CD4-positive, CD25-positive, alpha-beta regulatory T cell (primary cell): ENCODE data around the gene NOS1AP. TPM values are rescaled to one million over a fixed set of nuclear protein-coding genes. Genes with fewer than 3 reads are reported as not detected.

Experiments used
- ATAC-seq, 2 donors: fragments of 150-1000 bp; cut with Tn5 transposase; one replicate each; pipeline ENCODE4 v1.10.0; 2021; ENCODE audit warnings: low read depth in 2 of 2, moderate number of reproducible peaks in 2 of 2, moderate library complexity in 1 of 2
- DNase-seq, 3 donors: peaks; one replicate each; pipeline versions ENCODE4 v3.0.0 to v3.0.0-alpha.2; 2012 to 2022; ENCODE audit warnings: mixed read lengths in 1 of 3
- H3K27ac ChIP-seq: one replicate; pipeline ENCODE4 v1.7.0; 2013; ENCODE audit warnings: mild to moderate bottlenecking, low read length; ENCODE audit not compliant: insufficient read depth, poor library complexity, severe bottlenecking
- H3K27me3 ChIP-seq: one replicate; pipeline ENCODE4 v1.7.0; 2013; ENCODE audit warnings: low read length; ENCODE audit not compliant: control insufficient read depth, insufficient read depth
- H3K36me3 ChIP-seq: one replicate; pipeline ENCODE4 v1.7.0; 2013; ENCODE audit warnings: mild to moderate bottlenecking, low read length, moderate library complexity; ENCODE audit not compliant: control insufficient read depth, insufficient read depth
- H3K4me1 ChIP-seq: 2 replicates; pipeline ENCODE4 v1.7.0; 2013; ENCODE audit warnings: mild to moderate bottlenecking, low read length; ENCODE audit not compliant: insufficient read depth, control insufficient read depth, poor library complexity, severe bottlenecking
- H3K4me3 ChIP-seq: one replicate; pipeline ENCODE4 v1.7.0; 2013; ENCODE audit warnings: low read depth, mild to moderate bottlenecking, low read length, moderate library complexity
- H3K9me3 ChIP-seq, 2 experiments: 1 replicate in 1 of 2; 2 replicates in 1 of 2; pipeline ENCODE4 v1.7.0; 2013; ENCODE audit warnings: low read length in 2 of 2, mild to moderate bottlenecking in 1 of 2, moderate library complexity in 1 of 2; ENCODE audit not compliant: control insufficient read depth in 2 of 2
- H3K27ac Mint-ChIP-seq, 3 donors: one replicate each; pipeline ENCODE4 v1.8.0; 2020 to 2022; ENCODE audit warnings: mild to moderate bottlenecking in 3 of 3, mixed read lengths in 3 of 3, moderate library complexity in 2 of 3
- H3K27me3 Mint-ChIP-seq: one replicate; pipeline ENCODE4 v1.8.0; 2022; ENCODE audit warnings: mild to moderate bottlenecking, mixed read lengths
- H3K36me3 Mint-ChIP-seq: one replicate; pipeline ENCODE4 v1.8.0; 2020; ENCODE audit warnings: mixed read lengths
- H3K4me1 Mint-ChIP-seq, 4 donors: one replicate each; pipeline ENCODE4 v1.8.0; 2020 to 2022; ENCODE audit warnings: mixed read lengths in 4 of 4, mild to moderate bottlenecking in 1 of 4
- H3K4me3 Mint-ChIP-seq, 4 donors: one replicate each; pipeline ENCODE4 v1.8.0; 2020 to 2022; ENCODE audit warnings: mild to moderate bottlenecking in 4 of 4, mixed read lengths in 4 of 4, moderate library complexity in 3 of 4
- H3K9me3 Mint-ChIP-seq, 7 donors: one replicate each; pipeline ENCODE4 v1.8.0; 2020 to 2022; ENCODE audit warnings: mixed read lengths in 7 of 7, mild to moderate bottlenecking in 3 of 7, moderate library complexity in 2 of 7
- polyA plus RNA-seq, 4 donors: library from polyadenylated mRNA; unstranded; fragments of 300-500 nt; fragmentation: Illumina TruSeq; gene quantifications; one replicate each; pipeline ENCODE4 v1.2.3, GENCODE V29; 2021
- total RNA-seq: library from RNA; stranded (reverse); gene quantifications from one replicate; pipeline ENCODE4 v1.2.3, GENCODE V29; 2022

NOS1AP gene
- total and polyA plus RNA-seq, 5 donors from 2014 or later, result not detected

GRCh38 chr1:162192763-162193162 lies 123.3 kb downstream of the NOS1AP start:
- Mint-ChIP-seq H3K36me3 (no peaks in the 10 kb centered on the region), H3K4me1 (no peaks in the 10 kb centered on the region), H3K9me3 (peaks cover 0 to 2% (median 0%) of the 10 kb centered on the region in 7 donors), H3K27ac (no peak overlapping the region), H3K4me3 (no peak overlapping the region), H3K27me3 (no peaks in the 10 kb centered on the region)
- DNase-seq (no peak), ATAC-seq (no peak)
- H3K27me3 ChIP-seq, result peaks cover 2% of the 10 kb centered on the region
- H3K4me3 ChIP-seq, result no peak overlapping the region
- H3K9me3 ChIP-seq, result no peaks in the 10 kb centered on the region
- no peak overlapping the region for H3K27ac ChIP-seq
- no peaks in the 10 kb centered on the region for H3K36me3 ChIP-seq
- H3K4me1 ChIP-seq, result no peaks in the 10 kb centered on the region

- Histone ChIP-seq H3K9me3 (no peaks in the 10 kb centered on the region), H3K36me3 (no peaks in the 10 kb centered on the region), H3K4me1 (no peaks in the 10 kb centered on the region), H3K27me3 (peaks cover 2% of the 10 kb centered on the region), H3K4me3 (no peak overlapping the region), H3K27ac (no peak overlapping the region)
- Mint-ChIP-seq H3K27ac (no peak overlapping the region), H3K27me3 (peaks cover 2% of the 10 kb centered on the region), H3K4me3 (no peak overlapping the region), H3K9me3 (peaks cover 0 to 2% (median 0%) of the 10 kb centered on the region in 7 donors), H3K4me1 (no peaks in the 10 kb centered on the region), H3K36me3 (no peaks in the 10 kb centered on the region)
- ATAC-seq (no peak), DNase-seq (no peak)
Observed at GRCh38 chr1:162193221-162193620, 123.7 kb downstream of the NOS1AP start.

GRCh38 chr1:162193815-162194214 lies 124.3 kb downstream of the NOS1AP start:
- Mint-ChIP-seq H3K36me3 (no peaks in the 10 kb centered on the region), H3K27ac (no peak overlapping the region), H3K4me3 (no peak overlapping the region), H3K9me3 (peaks cover 0 to 2% (median 0%) of the 10 kb centered on the region in 7 donors), H3K4me1 (no peaks in the 10 kb centered on the region), H3K27me3 (peaks cover 5% of the 10 kb centered on the region)
- H3K27me3 ChIP-seq, result peaks cover 2% of the 10 kb centered on the region
- H3K4me1 ChIP-seq, result no peaks in the 10 kb centered on the region
- no peak overlapping the region for H3K27ac ChIP-seq
- H3K9me3 ChIP-seq, result no peaks in the 10 kb centered on the region
- H3K4me3 ChIP-seq, result no peak overlapping the region
- DNase-seq (no peak), ATAC-seq (no peak)
- H3K36me3 ChIP-seq, result no peaks in the 10 kb centered on the region

- Mint-ChIP-seq H3K4me1 (no peaks in the 10 kb centered on the region), H3K27me3 (peaks cover 5% of the 10 kb centered on the region), H3K36me3 (no peaks in the 10 kb centered on the region), H3K27ac (no peak overlapping the region), H3K9me3 (peaks cover 0 to 2% (median 0%) of the 10 kb centered on the region in 7 donors), H3K4me3 (no peak overlapping the region)
- no peak overlapping the region for H3K4me3 ChIP-seq
- no peaks in the 10 kb centered on the region for H3K4me1 ChIP-seq
- no peaks in the 10 kb centered on the region for H3K36me3 ChIP-seq
- DNase-seq (no peak), ATAC-seq (no peak)
- H3K27ac ChIP-seq, result no peak overlapping the region
- H3K27me3 ChIP-seq, result peaks cover 2% of the 10 kb centered on the region
- H3K9me3 ChIP-seq, result no peaks in the 10 kb centered on the region
Observed at GRCh38 chr1:162195567-162195966, 126.1 kb downstream of the NOS1AP start.

GRCh38 chr1:162196387-162196786 lies 126.9 kb downstream of the NOS1AP start:
- H3K27ac ChIP-seq, result no peak overlapping the region
- no peaks in the 10 kb centered on the region for H3K36me3 Mint-ChIP-seq
- DNase-seq (no peak), ATAC-seq (no peak)
- H3K4me1 Mint-ChIP-seq, result no peaks in the 10 kb centered on the region
- H3K9me3 ChIP-seq, result no peaks in the 10 kb centered on the region
- no peak overlapping the region for H3K4me3 ChIP-seq
- H3K9me3 Mint-ChIP-seq, result peaks cover 0 to 2% (median 0%) of the 10 kb centered on the region in 7 donors
- H3K4me3 Mint-ChIP-seq, result no peak overlapping the region
- peaks cover 2% of the 10 kb centered on the region for H3K27me3 ChIP-seq
- H3K4me1 ChIP-seq, result no peaks in the 10 kb centered on the region
- no peaks in the 10 kb centered on the region for H3K36me3 ChIP-seq
- peaks cover 5% of the 10 kb centered on the region for H3K27me3 Mint-ChIP-seq
- H3K27ac Mint-ChIP-seq, result no peak overlapping the region

GRCh38 chr1:162197041-162197531 lies 127.6 kb downstream of the NOS1AP start:
- H3K4me1 Mint-ChIP-seq, result no peaks in the 10 kb centered on the region
- no peak overlapping the region for H3K4me3 Mint-ChIP-seq
- Histone ChIP-seq H3K27ac (no peak overlapping the region), H3K27me3 (peaks cover 2% of the 10 kb centered on the region), H3K4me3 (no peak overlapping the region), H3K36me3 (no peaks in the 10 kb centered on the region), H3K9me3 (no peaks in the 10 kb centered on the region), H3K4me1 (no peaks in the 10 kb centered on the region)
- no peak for DNase-seq
- no peak for ATAC-seq
- no peaks in the 10 kb centered on the region for H3K36me3 Mint-ChIP-seq
- peaks cover 5% of the 10 kb centered on the region for H3K27me3 Mint-ChIP-seq
- H3K9me3 Mint-ChIP-seq, result peaks cover 0 to 2% (median 0%) of the 10 kb centered on the region in 7 donors
- H3K27ac Mint-ChIP-seq, result no peak overlapping the region

GRCh38 chr1:162197615-162198421 lies 128.3 kb downstream of the NOS1AP start:
- Mint-ChIP-seq H3K36me3 (no peaks in the 10 kb centered on the region), H3K27ac (no peak overlapping the region)
- no peak for ATAC-seq

More at GRCh38 chr1:162197615-162198421, 128.3 kb downstream of the NOS1AP start:
- Mint-ChIP-seq H3K4me3 (no peak overlapping the region), H3K27me3 (peaks cover 7% of the 10 kb centered on the region), H3K9me3 (peaks cover 0 to 3% (median 0%) of the 10 kb centered on the region in 7 donors), H3K4me1 (no peaks in the 10 kb centered on the region)
- Histone ChIP-seq H3K4me3 (no peak overlapping the region), H3K27me3 (no peaks in the 10 kb centered on the region), H3K4me1 (no peaks in the 10 kb centered on the region), H3K9me3 (no peaks in the 10 kb centered on the region), H3K36me3 (no peaks in the 10 kb centered on the region), H3K27ac (no peak overlapping the region)
- no peak for DNase-seq
